Right lobe of liver (tissue), 6 donors: ENCODE measurements around the gene CAMK4. TPM values are rescaled to one million over a fixed set of nuclear protein-coding genes. Genes with fewer than 3 reads are reported as not detected.

Experiments
- ATAC-seq, 4 donors: fragments of 200-7000 bp; cut with Tn5 transposase; one replicate each; pipeline ENCODE4 v1.9.1; 2020; ENCODE audit warnings: mild to moderate bottlenecking in 4 of 4, moderate library complexity in 4 of 4
- DNase-seq, 3 donors: peaks; one replicate each; pipeline ENCODE4 v3.0.0-alpha.2; 2020
- H3K27ac ChIP-seq, 3 donors: fragments of 200-600 bp; one replicate each; pipeline ENCODE4 v1.8.0; 2022
- H3K27me3 ChIP-seq, 2 donors: fragments of 200-600 bp; one replicate each; pipeline ENCODE4 v1.8.0; 2022
- H3K36me3 ChIP-seq, 4 donors: fragments of 200-600 bp; sonication (generic) in 1 of 4; one replicate each; pipeline versions ENCODE4 v1.5.1 to v1.8.0; 2017 to 2022; ENCODE audit warnings: control low read depth in 1 of 4
- H3K4me1 ChIP-seq, 4 donors: fragments of 200-600 bp; sonication (generic) in 1 of 4; one replicate each; pipeline versions ENCODE4 v1.5.1 to v1.8.0; 2017 to 2022; ENCODE audit warnings: control low read depth in 1 of 4
- H3K4me3 ChIP-seq, 3 donors: fragments of 200-600 bp; one replicate each; pipeline ENCODE4 v1.8.0; 2022
- H3K9me3 ChIP-seq, 4 donors: fragments of 200-600 bp; sonication (generic) in 1 of 4; one replicate each; pipeline versions ENCODE4 v1.5.1 to v1.8.0; 2017 to 2022; ENCODE audit warnings: control low read depth in 1 of 4
- CTCF ChIP-seq, 4 donors: fragments of 200-600 bp in 3 of 4; fragments of 450-650 bp in 1 of 4; IDR thresholded peaks; one replicate each; pipeline versions ENCODE4 v1.5.1 to v1.8.0; 2016 to 2022; ENCODE audit warnings: antibody characterized with exemption in 4 of 4, mild to moderate bottlenecking in 2 of 4
- POLR2A ChIP-seq: fragments of 450-650 bp; IDR thresholded peaks from one replicate; pipeline ENCODE4 v1.6.1; 2017; ENCODE audit warnings: antibody characterized with exemption, mild to moderate bottlenecking
- WGBS: methylation state at CpG from one replicate; pipeline ENCODE4 v1.1.6; 2018; ENCODE audit warnings: low coverage, low lambda C conversion rate; ENCODE audit not compliant: insufficient coverage; ENCODE audit errors: missing lambda C conversion rate; 5-methylcytosine and 5-hydroxymethylcytosine counted together
- intact Hi-C, 2 donors: fragments of 100-400 bp; cut with DNase I; formaldehyde crosslinking; loops; one replicate each; pipeline versions ENCODE4 v1.11.2 to v1.14.1; 2022
- total RNA-seq, 6 experiments: library from RNA; depleted of rRNA in 2 of 6; stranded (reverse); fragments of >200 nt in 2 of 6; fragmentation: NEBNext Ultra II Directional in 3 of 6; extraction: Animal tissue kit (Norgen Biotek cat#: 25700) in 3 of 6; gene quantifications; one replicate each; pipeline versions ENCODE4 v1.1.0 to v1.2.4, GENCODE V29; 2016 to 2023
- donor health status: DM: no; HTN: yes; CAD: no.
- donor health status: DM: no; HTN: no; CAD: no.
- donor health status: DM: no; HTN: no; CAD: no.
- donor health status: DM: no; HTN: yes; CAD: no.
- donor health status: DM: no; HTN: yes; CAD: no.

CAMK4 gene
- total RNA-seq, 6 experiments from 2014 or later: 0.81 to 4.3 (median 1.3) TPM

GRCh38 chr5:111505096-111505495 is 280.9 kb downstream of the CAMK4 start:
- DNase-seq (no peak), ATAC-seq (no peak)
- Histone ChIP-seq H3K36me3 (peaks cover 0 to 12% (median 0%) of the 10 kb centered on the region in 4 donors), H3K27me3 (no peaks in the 10 kb centered on the region), H3K27ac (no peak overlapping the region), H3K4me1 (peaks cover 0 to 16% (median under 1%) of the 10 kb centered on the region in 4 donors), H3K9me3 (no peaks in the 10 kb centered on the region), H3K4me3 (no peak overlapping the region)
- TF ChIP-seq POLR2A: no peak
- no peak for TF ChIP-seq CTCF (IDR thresholded peaks at IDR 0.05)
- 95% methylated on average over 1 of the region's 1 CpG for WGBS
- intact Hi-C loops: no loop called here

- ATAC-seq: no peak
- H3K27me3 ChIP-seq: no peaks in the 10 kb centered on the region
- no peak for DNase-seq
- no peaks in the 10 kb centered on the region for H3K36me3 ChIP-seq
- TF ChIP-seq CTCF (IDR thresholded peaks at IDR 0.05) (no peak), POLR2A (no peak)
- H3K4me3 ChIP-seq: no peak overlapping the region
- intact Hi-C loops: no loop called here
- WGBS: 76% methylated on average over 4 of the region's 4 CpGs
- H3K27ac ChIP-seq: no peak overlapping the region
- no peaks in the 10 kb centered on the region for H3K9me3 ChIP-seq
- peaks cover 0 to 20% (median 3%) of the 10 kb centered on the region in 4 donors for H3K4me1 ChIP-seq
Observed at GRCh38 chr5:111507276-111507675, 283.1 kb downstream of the CAMK4 start.

- Histone ChIP-seq H3K4me3 (no peak overlapping the region), H3K4me1 (peaks cover 0 to 27% (median 3%) of the 10 kb centered on the region in 4 donors), H3K9me3 (no peaks in the 10 kb centered on the region), H3K27me3 (no peaks in the 10 kb centered on the region), H3K27ac (no peak overlapping the region), H3K36me3 (no peaks in the 10 kb centered on the region)
- no peak for ATAC-seq
- 29% methylated on average over 1 of the region's 1 CpG for WGBS
- DNase-seq: no peak
- intact Hi-C loops: no loop called here
- TF ChIP-seq CTCF (IDR thresholded peaks at IDR 0.05) (no peak), POLR2A (no peak)
Observed at GRCh38 chr5:111509119-111509518, 284.9 kb downstream of the CAMK4 start.

DNA sequence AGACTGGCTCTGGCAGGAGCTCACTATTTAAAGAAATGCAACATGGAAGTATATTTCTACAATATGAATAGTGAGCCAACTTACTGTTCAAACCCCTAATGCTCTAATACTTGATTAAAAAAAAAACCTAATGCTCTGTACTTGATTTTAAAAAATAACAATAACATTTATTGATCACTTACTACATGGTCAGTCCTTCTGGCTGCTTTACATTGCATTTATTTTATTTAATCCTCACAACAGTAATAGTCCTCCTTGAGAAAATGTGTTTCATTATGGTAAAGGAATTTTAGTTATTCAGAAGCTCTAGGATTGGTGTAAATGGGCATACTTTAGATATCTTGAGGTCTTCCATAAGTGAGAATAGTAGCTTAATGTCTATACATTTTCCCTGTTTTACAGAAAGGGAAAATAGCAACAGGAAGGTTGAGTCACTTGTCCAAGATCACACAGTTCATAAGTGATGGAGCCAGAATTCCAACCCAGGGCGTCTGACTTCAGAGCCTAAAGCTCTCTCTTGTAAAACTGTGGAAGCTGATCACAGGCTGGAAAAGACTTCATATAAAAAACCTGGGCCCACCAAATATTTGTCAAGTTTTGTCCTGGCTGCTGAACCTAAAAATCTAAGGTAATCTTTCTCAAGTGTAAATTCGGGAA is 287.1 kb downstream of the CAMK4 start:
- DNase-seq (no peak), ATAC-seq (no peak)
- intact Hi-C loops: no loop called here
- WGBS: 5% methylated on average over 2 of the region's 2 CpGs
- TF ChIP-seq CTCF (IDR thresholded peaks at IDR 0.05) (no peak), POLR2A (no peak)
- Histone ChIP-seq H3K36me3 (no peaks in the 10 kb centered on the region), H3K4me3 (peak overlapping the region; percentile 72 to 90 (median 85)), H3K9me3 (no peaks in the 10 kb centered on the region), H3K27me3 (no peaks in the 10 kb centered on the region), H3K27ac (peak overlapping the region; percentile 94 to 95 (median 94)), H3K4me1 (peaks cover 0 to 27% (median 3%) of the 10 kb centered on the region in 4 donors)
